ENCODE data around the gene CCDC126. TPM values are rescaled to one million over a fixed set of nuclear protein-coding genes. Genes with fewer than 3 reads are reported as not detected.

CCDC126 gene
- total and polyA plus RNA-seq, 2 experiments from 2014 or later: 5.7 to 6.6 TPM

GRCh38 chr7:23633417-23633816, 36.2 kb downstream of the CCDC126 start:
- H3K36me3 Mint-ChIP-seq (ENCODE audit: low read depth): peaks cover 8% of the 10 kb centered on the region
- DNase-seq (ENCODE audit: low spot score) (no peak), ATAC-seq (no peak)
- H3K4me3 Mint-ChIP-seq: no peak overlapping the region
- H3K9me3 Mint-ChIP-seq: peaks cover 12% of the 10 kb centered on the region
- TF ChIP-seq CTCF (conservative IDR thresholded peaks at IDR 0.05; ENCODE audit: low read depth in 2 of 2) (no peak), ETS1 (IDR thresholded peaks at IDR 0.05) (no peak), JUNB (IDR thresholded peaks at IDR 0.05; ENCODE audit: unreplicated experiment) (no peak), STAT1 (IDR thresholded peaks at IDR 0.05; ENCODE audit: unreplicated experiment) (no peak), ZNF114 (CRISPR knock-in tag; IDR thresholded peaks at IDR 0.05) (no peak), EZH2 (IDR thresholded peaks at IDR 0.05; ENCODE audit: low read depth, unreplicated experiment) (no peak), REST (IDR thresholded peaks at IDR 0.05; ENCODE audit: unreplicated experiment) (no peak), NANOG (IDR thresholded peaks at IDR 0.05; ENCODE audit: borderline replicate concordance) (no peak), POLR2AphosphoS5 (IDR thresholded peaks at IDR 0.05; ENCODE audit: low read depth) (no peak), ZNF462 (CRISPR knock-in tag; IDR thresholded peaks at IDR 0.05) (no peak)
- no peaks in the 10 kb centered on the region for H3K4me1 ChIP-seq (ENCODE audit: insufficient read depth)
- H4K20me1 ChIP-seq (replicated peaks; ENCODE audit: insufficient read depth): no peaks in the 10 kb centered on the region
- H3K79me2 ChIP-seq (replicated peaks; ENCODE audit: insufficient read depth): no peaks in the 10 kb centered on the region
- H2AFZ ChIP-seq: no peak overlapping the region
- no peaks in the 10 kb centered on the region for H3K36me3 ChIP-seq (ENCODE audit: insufficient read depth)
- H3K27me3 Mint-ChIP-seq (ENCODE audit: insufficient read depth, low read depth, poor library complexity): peaks cover 4% of the 10 kb centered on the region
- no peaks in the 10 kb centered on the region for H3K9me2 ChIP-seq (ENCODE audit: insufficient read depth)
- H3K4me3 ChIP-seq: no peak overlapping the region
- H3F3A ChIP-seq (replicated peaks; ENCODE audit: low read depth): no peaks in the 10 kb centered on the region
- H3K4me1 Mint-ChIP-seq: no peaks in the 10 kb centered on the region; the same call in 2 of the 3 replicates
- no peak overlapping the region for H3K27ac Mint-ChIP-seq
- H3K4me2 ChIP-seq: no peak overlapping the region
- H3K27me3 ChIP-seq (ENCODE audit: insufficient read depth): no peaks in the 10 kb centered on the region
- H3K27ac ChIP-seq (ENCODE audit: low read depth): no peak overlapping the region
